Tracheal epithelial cell (primary cell): ENCODE measurements around the gene APH1A. TPM values are rescaled to one million over a fixed set of nuclear protein-coding genes. Genes with fewer than 3 reads are reported as not detected.

Source experiments
- total RNA-seq: library from RNA; depleted of rRNA; stranded (reverse); fragments of >200 nt; gene quantifications from 2 replicates; pipeline ENCODE4 v1.2.1, GENCODE V29; 2014

Gene APH1A
- total RNA-seq: 121 and 161 TPM in 2 replicates

DNA sequence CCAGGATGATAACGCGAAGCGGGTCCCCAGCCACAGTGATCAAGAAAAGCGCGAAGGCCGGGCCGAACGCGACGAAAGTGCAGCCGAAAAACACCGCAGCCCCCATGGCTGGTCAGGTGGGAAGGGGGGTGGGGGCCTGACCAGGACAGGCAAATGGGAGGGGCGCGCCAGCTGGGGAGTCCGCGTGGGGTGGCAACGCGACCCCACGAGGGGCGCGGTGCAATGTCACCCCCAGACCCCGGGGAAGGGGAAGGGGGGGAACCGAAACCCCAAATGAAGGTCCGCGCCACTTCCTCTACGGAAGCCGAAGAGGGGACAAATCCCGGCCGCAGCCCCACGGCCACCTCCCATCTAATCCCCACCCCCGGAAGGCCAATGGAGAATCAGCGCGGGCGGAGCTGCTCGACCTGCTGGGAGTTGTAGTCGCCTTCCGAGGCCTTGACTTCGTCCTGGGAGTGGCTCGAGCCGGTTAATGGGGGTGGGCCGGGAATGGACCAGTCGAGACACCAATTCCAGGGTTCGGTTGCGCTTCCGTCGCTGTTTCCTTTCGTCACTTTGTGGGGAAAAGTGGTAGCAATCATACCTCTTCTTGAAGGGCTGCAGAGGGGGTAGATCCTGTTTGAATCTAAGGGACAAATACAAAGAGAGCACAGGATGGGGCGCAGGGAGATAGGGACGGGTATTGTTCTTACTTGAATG, at the start of gene APH1A:
TSS of gene APH1A (minus strand) at position 312 of the 699 bp plus-strand sequence. CDS start at position 106, 206 bp downstream.

DNA sequence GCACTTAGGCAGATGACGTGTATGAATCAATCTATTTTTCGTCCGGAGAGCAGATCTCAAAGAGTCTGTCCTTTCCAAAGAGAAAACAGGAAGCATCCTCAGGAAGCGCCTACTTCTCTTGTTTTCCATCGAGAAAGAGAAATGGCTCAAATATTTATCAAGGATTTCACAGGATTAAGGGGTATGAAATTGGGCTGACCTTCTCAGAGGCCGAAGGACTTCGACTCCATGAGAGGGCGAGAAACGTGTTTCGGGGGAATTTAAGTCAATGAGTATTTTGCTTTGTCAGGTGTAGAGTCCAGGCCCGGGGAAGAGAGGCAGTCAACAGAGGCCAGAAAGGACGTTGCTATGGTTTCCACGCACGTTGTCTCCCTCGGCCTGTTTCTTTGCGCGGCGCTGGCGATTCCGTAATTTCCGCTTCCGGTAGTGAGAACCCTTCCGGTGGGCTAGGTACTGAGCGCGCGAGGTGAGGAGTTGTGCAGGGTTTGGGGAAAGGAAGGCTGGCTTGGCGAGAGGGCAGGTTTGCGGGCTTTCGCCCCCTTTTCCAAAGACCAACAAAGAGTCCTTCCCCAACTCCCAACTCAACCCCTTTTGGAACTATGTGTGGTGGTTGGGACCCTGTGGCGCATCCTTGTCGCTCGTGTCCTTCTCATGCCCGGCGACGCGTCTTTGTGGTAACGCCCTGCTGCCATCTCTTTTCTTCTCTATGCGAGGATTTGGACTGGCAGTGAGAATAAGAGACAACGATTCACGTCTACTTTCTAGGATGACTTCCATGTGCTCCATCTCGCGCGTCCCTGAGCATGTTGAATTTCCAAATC, 24.8 kb upstream of the APH1A start, which contains the start of gene MRPS21:
TSS of gene MRPS21 (plus strand) at position 429 of the 821 bp plus-strand sequence. CDS start 506 bp downstream, outside the sequence.

DNA sequence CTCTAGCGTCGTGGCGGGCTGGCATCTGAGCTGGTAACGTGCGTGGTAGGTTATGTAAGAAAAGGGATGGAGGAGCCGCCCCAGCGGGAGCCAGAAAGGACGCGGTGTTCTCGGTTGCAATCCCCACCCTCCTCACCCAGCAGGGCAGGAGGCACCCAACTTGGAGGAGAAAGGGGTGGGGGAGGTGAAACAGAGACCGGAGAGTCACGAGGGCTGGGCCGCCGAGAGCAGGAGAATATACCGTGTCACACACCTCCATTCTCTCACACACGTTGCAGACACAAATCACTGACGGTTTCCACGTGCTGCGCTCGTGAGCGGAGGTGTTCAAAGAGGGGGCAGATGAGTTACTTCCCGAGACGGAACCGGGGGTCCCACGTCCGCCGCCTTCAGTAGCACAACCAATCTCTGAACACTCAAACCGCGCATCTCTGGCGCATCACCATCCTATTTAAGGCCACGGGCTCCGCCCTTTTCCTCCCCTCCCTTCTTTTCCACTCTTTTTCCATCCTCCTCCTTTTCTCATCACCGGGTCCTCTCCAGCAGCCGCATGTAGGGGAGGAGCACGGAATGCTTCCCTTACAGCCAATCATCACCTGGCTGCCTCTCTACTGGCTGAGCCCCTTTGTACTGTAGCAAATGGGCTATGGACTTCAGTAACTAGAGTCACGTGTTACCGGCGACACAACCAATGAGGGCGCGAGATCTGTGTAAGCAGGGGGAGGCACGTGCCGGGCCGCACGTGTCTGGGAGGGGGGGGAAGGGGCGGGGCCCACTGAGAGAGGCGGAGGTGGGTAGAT, 13.1 kb upstream of the APH1A start, which contains the start of gene CIART:
TSS of gene CIART (plus strand) at position 797 of the 800 bp plus-strand sequence. CDS start 714 bp downstream, outside the sequence.

DNA sequence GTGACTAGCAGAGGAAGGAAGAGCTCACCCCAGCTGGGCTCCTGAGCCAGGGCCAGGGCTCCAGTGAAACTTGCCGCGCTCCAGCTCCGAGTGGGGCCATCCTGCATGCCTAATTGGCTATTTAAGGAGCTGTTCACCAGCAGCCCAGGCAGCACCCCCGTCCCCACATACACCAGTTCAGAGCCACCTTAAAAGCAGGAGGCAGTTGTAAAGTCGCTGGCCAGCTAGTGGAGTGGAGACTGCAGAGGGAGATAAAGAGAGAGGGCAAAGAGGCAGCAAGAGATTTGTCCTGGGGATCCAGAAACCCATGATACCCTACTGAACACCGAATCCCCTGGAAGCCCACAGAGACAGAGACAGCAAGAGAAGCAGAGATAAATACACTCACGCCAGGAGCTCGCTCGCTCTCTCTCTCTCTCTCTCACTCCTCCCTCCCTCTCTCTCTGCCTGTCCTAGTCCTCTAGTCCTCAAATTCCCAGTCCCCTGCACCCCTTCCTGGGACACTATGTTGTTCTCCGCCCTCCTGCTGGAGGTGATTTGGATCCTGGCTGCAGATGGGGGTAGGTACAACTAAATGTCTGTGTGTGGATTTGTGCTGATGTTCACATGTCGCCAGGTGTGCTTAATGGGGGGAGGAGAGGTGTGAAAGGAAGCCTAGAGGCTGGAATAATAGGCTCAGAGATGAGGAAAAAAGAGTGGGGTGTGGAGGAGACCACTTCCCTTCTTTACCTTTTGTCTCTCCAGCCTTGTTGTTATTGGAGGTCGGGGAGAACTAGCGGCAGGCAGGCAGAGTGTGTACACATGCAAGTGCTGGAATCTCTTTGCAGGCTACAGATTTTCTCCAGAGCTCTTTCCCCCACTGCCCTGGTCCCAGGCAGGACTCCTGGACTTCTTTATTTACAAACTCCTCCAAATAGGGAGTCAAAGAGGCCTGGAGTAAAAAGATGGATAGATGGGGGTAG, 10.9 kb downstream of the APH1A start, which contains the start of gene CA14:
TSS of gene CA14 (plus strand) at position 151 of the 962 bp plus-strand sequence. CDS start at position 506, 355 bp downstream.

DNA sequence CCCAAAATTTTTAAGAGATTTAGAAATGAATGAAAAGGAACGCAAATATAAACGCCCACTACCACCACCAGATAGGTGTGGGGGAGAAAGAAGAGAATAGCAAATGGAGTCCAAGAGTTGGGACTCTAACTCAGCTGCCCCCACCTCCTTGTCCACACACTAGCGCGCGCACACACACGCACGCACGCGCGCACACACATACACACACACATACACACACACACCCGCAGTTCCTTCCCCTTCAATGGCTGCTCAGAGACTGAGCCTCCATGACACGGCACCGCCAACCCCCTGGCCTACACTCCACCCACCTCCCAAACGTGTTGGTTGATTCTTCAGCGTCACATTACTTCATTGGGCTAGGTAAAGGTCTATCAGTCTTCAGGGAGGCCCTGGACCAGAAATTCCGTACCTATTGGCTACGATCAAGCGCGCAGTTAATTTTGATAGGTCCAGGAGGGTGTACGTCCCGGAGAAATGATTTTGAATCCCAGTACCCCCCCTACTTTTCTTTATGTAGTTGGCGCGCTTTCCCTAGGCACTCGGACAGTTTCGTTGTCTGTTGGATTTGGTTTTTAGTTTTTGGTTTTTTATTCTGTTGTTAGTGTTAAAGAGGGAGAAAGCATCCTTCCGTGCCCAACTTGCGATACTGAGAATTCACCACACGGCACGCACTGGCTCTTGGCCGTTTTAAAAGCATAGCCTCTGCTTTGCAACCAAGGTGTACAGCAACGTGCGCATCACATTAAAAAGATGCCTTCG, 32.8 kb downstream of the APH1A start, which contains the start of gene ANP32E:
TSS of gene ANP32E (minus strand) at position 261 of the 762 bp plus-strand sequence. CDS start 326 bp downstream, outside the sequence.

Other genes starting within 250 kb of the APH1A start
- 18.8 and 19.8 TPM in 2 replicates for gene VPS45, start 201.2 kb downstream of the APH1A start, total RNA-seq
- 3.8 and 18.3 TPM in 2 replicates for gene PLEKHO1, start 119.1 kb downstream of the APH1A start, total RNA-seq
- 11.1 and 11.5 TPM in 2 replicates for gene ANP32E, start 32.9 kb downstream of the APH1A start, total RNA-seq
- gene CA14, start 11.2 kb downstream of the APH1A start, total RNA-seq: not detected in 2 replicates
- gene C1orf54, start 3.8 kb upstream of the APH1A start, total RNA-seq: 0.48 and 0.85 TPM in 2 replicates
- 5.1 and 6.3 TPM in 2 replicates for gene CIART, start 13.5 kb upstream of the APH1A start, total RNA-seq
- gene MRPS21, start 24.8 kb upstream of the APH1A start, total RNA-seq: 35.8 and 37.8 TPM in 2 replicates
- 21.4 and 23.9 TPM in 2 replicates for gene PRPF3, start 52.5 kb upstream of the APH1A start, total RNA-seq
- gene RPRD2, start 95.1 kb upstream of the APH1A start, total RNA-seq: 5.5 and 7.5 TPM in 2 replicates
- 17.8 and 23.4 TPM in 2 replicates for gene TARS2, start 218.4 kb upstream of the APH1A start, total RNA-seq
- 0.96 and 13.9 TPM in 2 replicates for gene ECM1, start 239.1 kb upstream of the APH1A start, total RNA-seq
- not detected in 2 replicates for gene FALEC, start 246.7 kb upstream of the APH1A start, total RNA-seq